H1 (cell line): ENCODE results near the gene CX3CR1. TPM values are rescaled to one million over a fixed set of nuclear protein-coding genes. Genes with fewer than 3 reads are reported as not detected.

Source experiments
- CHD7 ChIP-seq: fragments of 300-600 bp; sonication (generic); IDR thresholded peaks from 2 replicates; pipeline ENCODE4 v1.7.1; 2012; ENCODE audit warnings: low read length, moderate library complexity, mild to moderate bottlenecking, inconsistent platforms; ENCODE audit not compliant: insufficient replicate concordance
- SP1 ChIP-seq: IDR thresholded peaks from 2 replicates; pipeline ENCODE4 v1.6.1; 2011; ENCODE audit warnings: low read depth, low read length
- polyA plus RNA-seq, 7 experiments: library from polyadenylated mRNA; depleted of rRNA in 3 of 7; stranded (reverse) in 5 of 7; unstranded in 2 of 7; fragments of >200 nt in 5 of 7; fragments of 200-250 nt in 2 of 7; gene quantifications; 1 replicate in 5 of 7; 2 replicates in 1 of 7; 4 replicates in 1 of 7; pipeline versions ENCODE4 v1.2.1 to v1.2.3, GENCODE V29; 2011 to 2013; ENCODE audit warnings: missing spikeins in 2 of 7, mixed read lengths in 2 of 7
- total RNA-seq: library from RNA; stranded (reverse); fragmentation: NEBNext Ultra II Directional; extraction: Animal tissue kit (Norgen Biotek cat#: 25700); gene quantifications from 2 replicates; pipeline ENCODE4 v1.2.1, GENCODE V29; 2021

The CX3CR1 gene
- total and polyA plus RNA-seq, 2 of the 8 experiments (the other 6 are each of a cell fraction or from before 2014, with no cell fraction given) = 0.08 TPM; not detected in 1

- TF ChIP-seq CHD7 (no peak), SP1 (no peak)
- TF ChIP-seq, all 59 proteins: peak for 0
Observed at GRCh38 chr3:39302178-39302577, 22.3 kb upstream of the CX3CR1 start (continued).
